DMS53 treated with DMSO at 0.1 percent for 48 hours (cell line): ENCODE data around the gene C20orf144.
"Not testable (repeated sequence)": the region's sequence is repeated elsewhere in the genome, so short reads cannot be mapped to it uniquely, and the experiment has no call there.

Source experiments
- DNase-seq: peaks from one replicate; lab custom pipeline; 2025; ENCODE audit not compliant: unreplicated experiment; lab: John Stamatoyannopoulos, UW

C20orf144 gene

GRCh38 chr20:33662172-33662571 lies at the start of gene C20orf144:
TSS of gene C20orf144 (plus strand) at chr20:33662327. CDS start at chr20:33662346, 19 bp downstream.
- DNase-seq: no peak

GRCh38 chr20:33621717-33622400 lies 40.3 kb upstream of the C20orf144 start:
- no peak for DNase-seq

- DNase-seq: no peak
Measured at GRCh38 chr20:33622705-33623365, 39.3 kb upstream of the C20orf144 start.

- DNase-seq: no peak
Measured at GRCh38 chr20:33624399-33624798, 37.7 kb upstream of the C20orf144 start.

GRCh38 chr20:33626190-33626589 lies 35.9 kb upstream of the C20orf144 start:
- no peak for DNase-seq

GRCh38 chr20:33627577-33628216 lies 34.4 kb upstream of the C20orf144 start:
- DNase-seq: no peak

GRCh38 chr20:33629533-33629932 lies 32.6 kb upstream of the C20orf144 start:
- no peak for DNase-seq

GRCh38 chr20:33629979-33630378 lies 32.1 kb upstream of the C20orf144 start:
- DNase-seq: no peak

GRCh38 chr20:33630507-33630906 lies 31.6 kb upstream of the C20orf144 start:
- no peak for DNase-seq

- DNase-seq: not testable (repeated sequence)
Measured at GRCh38 chr20:33631910-33632309, 30.2 kb upstream of the C20orf144 start.

GRCh38 chr20:33635341-33635740 lies 26.8 kb upstream of the C20orf144 start:
- DNase-seq: no peak

- no peak for DNase-seq
Measured at GRCh38 chr20:33636776-33637175, 25.4 kb upstream of the C20orf144 start.

- DNase-seq: no peak
Measured at GRCh38 chr20:33640287-33640686, 21.8 kb upstream of the C20orf144 start.

- no peak for DNase-seq
Measured at GRCh38 chr20:33644313-33645071, 17.6 kb upstream of the C20orf144 start.

GRCh38 chr20:33645072-33645358 lies 17.1 kb upstream of the C20orf144 start:
- DNase-seq: no peak

GRCh38 chr20:33645396-33645795 lies 16.7 kb upstream of the C20orf144 start:
- DNase-seq: no peak

- DNase-seq: no peak
Measured at GRCh38 chr20:33646191-33646590, 15.9 kb upstream of the C20orf144 start.

- DNase-seq: not testable (repeated sequence)
Measured at GRCh38 chr20:33646959-33647602, 15.0 kb upstream of the C20orf144 start.

- DNase-seq: no peak
Measured at GRCh38 chr20:33647603-33648395, 14.3 kb upstream of the C20orf144 start.

GRCh38 chr20:33648396-33649004 lies 13.6 kb upstream of the C20orf144 start:
- DNase-seq: no peak
